DND-41 (cell line): ENCODE results near the gene PAQR6.

Source experiments
- ATAC-seq: fragments of 200-7000 bp; cut with Tn5 transposase; 3 replicates; pipeline ENCODE4 v1.9.1; 2021; ENCODE audit warnings: low read depth; ENCODE audit not compliant: insufficient read depth
- DNase-seq: peaks from one replicate; pipeline ENCODE4 v3.0.0-alpha.2; 2020
- H2AFZ ChIP-seq: 2 replicates; pipeline ENCODE4 v1.6.0; 2012; ENCODE audit warnings: low read depth, low read length
- H3K27ac ChIP-seq: 2 replicates; pipeline ENCODE4 v1.5.1; 2012; ENCODE audit warnings: low read length, inconsistent platforms
- H3K27me3 ChIP-seq: fragments of 200-600 bp; sonication (generic); 2 replicates; pipeline ENCODE4 v1.6.0; 2012; ENCODE audit warnings: low read length, mild to moderate bottlenecking, inconsistent platforms; ENCODE audit not compliant: insufficient read depth, poor library complexity
- H3K36me3 ChIP-seq: 2 replicates; pipeline ENCODE4 v1.5.1; 2012; ENCODE audit warnings: low read length, inconsistent platforms; ENCODE audit not compliant: insufficient read depth
- H3K4me1 ChIP-seq: 2 replicates; pipeline ENCODE4 v1.5.1; 2012; ENCODE audit warnings: mild to moderate bottlenecking, low read length; ENCODE audit not compliant: insufficient read depth
- H3K4me2 ChIP-seq: 2 replicates; pipeline ENCODE4 v1.6.0; 2012; ENCODE audit warnings: mild to moderate bottlenecking, moderate library complexity, low read length, inconsistent platforms; ENCODE audit not compliant: insufficient read depth
- H3K4me3 ChIP-seq, 2 experiments: fragments of 200-600 bp in 1 of 2; shearing (Covaris generic) in 1 of 2; 2 replicates each; pipeline ENCODE4 v1.5.1; 2012 to 2016; ENCODE audit warnings: inconsistent platforms in 2 of 2, low read length in 2 of 2, mild to moderate bottlenecking in 2 of 2, low read depth in 1 of 2, moderate library complexity in 1 of 2
- H3K79me2 ChIP-seq: 2 replicates; pipeline ENCODE4 v1.6.0; 2012; ENCODE audit warnings: low read length, inconsistent platforms; ENCODE audit not compliant: insufficient read depth
- H3K9ac ChIP-seq: 2 replicates; pipeline ENCODE4 v1.6.0; 2012; ENCODE audit warnings: low read depth, mild to moderate bottlenecking, inconsistent platforms, low read length, moderate library complexity
- H3K9me3 ChIP-seq: 2 replicates; pipeline ENCODE4 v1.5.1; 2012; ENCODE audit warnings: low read length, moderate library complexity, mild to moderate bottlenecking, inconsistent platforms; ENCODE audit not compliant: insufficient read depth, severe bottlenecking
- H4K20me1 ChIP-seq: 2 replicates; pipeline ENCODE4 v1.6.0; 2012; ENCODE audit warnings: low read length; ENCODE audit not compliant: insufficient read depth
- EZH2 ChIP-seq: IDR thresholded peaks from 3 replicates; pipeline ENCODE4 v1.6.1; 2012; ENCODE audit warnings: borderline replicate concordance, low read depth, mild to moderate bottlenecking, moderate library complexity, low read length, inconsistent platforms; ENCODE audit not compliant: severe bottlenecking
- TF ChIP-seq, protein P1 (sequence below): IDR thresholded peaks from 2 replicates; pipeline ENCODE4 v1.5.1; 2012; ENCODE audit warnings: borderline replicate concordance, low read length, moderate library complexity, mild to moderate bottlenecking; ENCODE audit not compliant: poor library complexity, severe bottlenecking; ENCODE audit errors: extremely low read depth

PAQR6 gene

GRCh38 chr1:156281281-156281680, 33.4 kb upstream of the PAQR6 start:
- peak overlapping the region; percentile 86 for H3K27ac ChIP-seq
- peaks cover 43% of the 10 kb centered on the region for H4K20me1 ChIP-seq
- DNase-seq (peak; percentile 19), ATAC-seq (no peak)
- peak overlapping the region; percentile 85 for H3K9ac ChIP-seq
- TF ChIP-seq, protein P1, sequence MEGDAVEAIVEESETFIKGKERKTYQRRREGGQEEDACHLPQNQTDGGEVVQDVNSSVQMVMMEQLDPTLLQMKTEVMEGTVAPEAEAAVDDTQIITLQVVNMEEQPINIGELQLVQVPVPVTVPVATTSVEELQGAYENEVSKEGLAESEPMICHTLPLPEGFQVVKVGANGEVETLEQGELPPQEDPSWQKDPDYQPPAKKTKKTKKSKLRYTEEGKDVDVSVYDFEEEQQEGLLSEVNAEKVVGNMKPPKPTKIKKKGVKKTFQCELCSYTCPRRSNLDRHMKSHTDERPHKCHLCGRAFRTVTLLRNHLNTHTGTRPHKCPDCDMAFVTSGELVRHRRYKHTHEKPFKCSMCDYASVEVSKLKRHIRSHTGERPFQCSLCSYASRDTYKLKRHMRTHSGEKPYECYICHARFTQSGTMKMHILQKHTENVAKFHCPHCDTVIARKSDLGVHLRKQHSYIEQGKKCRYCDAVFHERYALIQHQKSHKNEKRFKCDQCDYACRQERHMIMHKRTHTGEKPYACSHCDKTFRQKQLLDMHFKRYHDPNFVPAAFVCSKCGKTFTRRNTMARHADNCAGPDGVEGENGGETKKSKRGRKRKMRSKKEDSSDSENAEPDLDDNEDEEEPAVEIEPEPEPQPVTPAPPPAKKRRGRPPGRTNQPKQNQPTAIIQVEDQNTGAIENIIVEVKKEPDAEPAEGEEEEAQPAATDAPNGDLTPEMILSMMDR = no peak
- TF ChIP-seq EZH2 = no peak
- H3K27me3 ChIP-seq = no peaks in the 10 kb centered on the region
- peak overlapping the region; percentile 92 for H3K4me2 ChIP-seq
- H3K79me2 ChIP-seq = peaks cover 70% of the 10 kb centered on the region
- H3K36me3 ChIP-seq = peaks cover 53% of the 10 kb centered on the region
- H3K4me1 ChIP-seq = peaks cover 37% of the 10 kb centered on the region
- H3K9me3 ChIP-seq = no peaks in the 10 kb centered on the region
- H2AFZ ChIP-seq = no peak overlapping the region
- peak overlapping the region; percentile 80 to 91; a peak in 3 of 4 replicates for H3K4me3 ChIP-seq

DNA sequence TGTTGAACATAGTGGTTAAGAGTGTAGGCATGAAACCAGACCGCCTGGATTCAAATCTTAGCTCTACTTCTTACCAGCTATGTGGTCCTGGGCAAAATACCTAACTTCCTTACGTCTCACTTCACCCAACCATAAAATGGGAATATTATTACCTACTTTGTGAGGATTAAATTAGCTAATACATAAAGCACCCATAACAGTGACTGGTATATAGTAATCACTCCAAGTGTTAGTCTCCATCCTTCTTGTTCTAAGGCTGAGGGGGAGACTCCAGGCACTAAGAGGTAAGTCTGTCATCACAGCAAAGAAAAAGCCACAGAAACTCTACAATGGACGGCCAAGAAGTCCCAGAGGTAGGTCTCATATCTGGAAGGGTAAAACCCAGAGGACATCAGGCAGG, 32.0 kb upstream of the PAQR6 start:
- ATAC-seq (no peak), DNase-seq (no peak)
- Histone ChIP-seq H3K9me3 (no peaks in the 10 kb centered on the region), H3K4me3 (no peak overlapping the region), H3K36me3 (peaks cover 56% of the 10 kb centered on the region), H2AFZ (no peak overlapping the region), H3K27me3 (no peaks in the 10 kb centered on the region), H3K4me2 (peak overlapping the region; percentile 41; the same call in 1 of the 2 replicates), H4K20me1 (peaks cover 43% of the 10 kb centered on the region), H3K9ac (no peak overlapping the region), H3K4me1 (peaks cover 37% of the 10 kb centered on the region), H3K79me2 (peaks cover 69% of the 10 kb centered on the region), H3K27ac (no peak overlapping the region)
- TF ChIP-seq, protein P1 = no peak
- TF ChIP-seq EZH2 = no peak

GRCh38 chr1:156276966-156277381, 29.1 kb upstream of the PAQR6 start:
- peaks cover 83% of the 10 kb centered on the region for H3K36me3 ChIP-seq
- TF ChIP-seq, protein P1 = no peak
- TF ChIP-seq EZH2 = no peak
- DNase-seq = no peak
- H3K4me1 ChIP-seq = peaks cover 21% of the 10 kb centered on the region
- H3K9ac ChIP-seq = no peak overlapping the region
- no peaks in the 10 kb centered on the region for H3K27me3 ChIP-seq
- no peak overlapping the region for H2AFZ ChIP-seq
- peaks cover 48% of the 10 kb centered on the region for H4K20me1 ChIP-seq
- H3K4me2 ChIP-seq = no peak overlapping the region
- peaks cover 46% of the 10 kb centered on the region for H3K79me2 ChIP-seq
- H3K4me3 ChIP-seq = no peak overlapping the region
- no peak overlapping the region for H3K27ac ChIP-seq
- H3K9me3 ChIP-seq = no peaks in the 10 kb centered on the region
- no peak for ATAC-seq

DNA sequence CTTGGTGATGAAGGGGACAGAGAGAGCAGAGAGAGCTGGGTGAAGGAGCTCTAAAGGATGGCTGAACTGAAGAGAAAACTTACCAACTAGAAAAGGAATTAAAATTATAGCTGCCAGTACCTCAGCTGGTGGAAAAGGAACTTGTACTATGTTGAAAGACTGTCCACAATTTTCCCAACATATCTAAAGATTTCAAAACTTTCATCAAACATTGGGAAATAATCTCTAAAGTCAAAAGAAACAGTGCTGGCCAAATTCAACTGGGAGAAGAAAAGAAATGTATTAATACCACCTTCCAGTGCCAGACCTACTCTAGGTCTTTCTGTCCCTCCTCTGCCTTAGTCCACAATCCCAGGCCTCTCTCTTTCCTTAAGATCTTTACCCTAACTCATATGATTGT, 28.7 kb upstream of the PAQR6 start:
- Histone ChIP-seq H3K9me3 (no peaks in the 10 kb centered on the region), H3K4me3 (no peak overlapping the region), H3K27ac (no peak overlapping the region), H3K9ac (no peak overlapping the region), H3K4me1 (peaks cover 16% of the 10 kb centered on the region), H3K36me3 (peaks cover 88% of the 10 kb centered on the region), H4K20me1 (peaks cover 44% of the 10 kb centered on the region), H3K27me3 (no peaks in the 10 kb centered on the region), H3K4me2 (no peak overlapping the region), H2AFZ (no peak overlapping the region), H3K79me2 (peaks cover 41% of the 10 kb centered on the region)
- no peak for ATAC-seq
- no peak for DNase-seq
- TF ChIP-seq, protein P1 = no peak
- no peak for TF ChIP-seq EZH2
